Lung (tissue), 12 donors: Measurements from ENCODE around the gene PKIB. TPM values are rescaled to one million over a fixed set of nuclear protein-coding genes. Genes with fewer than 3 reads are reported as not detected.

ENCODE experiments used
- ATAC-seq: fragments of 200-7000 bp; cut with Tn5 transposase; one replicate; pipeline ENCODE4 v1.9.1; 2020; ENCODE audit warnings: moderate number of reproducible peaks; ENCODE audit not compliant: insufficient read depth, low FRiP score
- DNase-seq, 3 donors: peaks; one replicate each; pipeline ENCODE4 v3.0.0-alpha.2; 2013 to 2017
- H3K27ac ChIP-seq, 2 donors: one replicate each; pipeline ENCODE4 v1.5.1; 2013; ENCODE audit warnings: mild to moderate bottlenecking in 2 of 2, moderate library complexity in 2 of 2, control low read depth in 1 of 2, inconsistent platforms in 1 of 2, low read depth in 1 of 2, low read length in 1 of 2
- H3K27me3 ChIP-seq, 3 donors: one replicate each; pipeline ENCODE4 v1.5.1; 2013; ENCODE audit warnings: low read length in 2 of 3; ENCODE audit not compliant: control insufficient read depth in 3 of 3, insufficient read depth in 3 of 3
- H3K36me3 ChIP-seq, 4 donors: one replicate each; pipeline ENCODE4 v1.5.1; 2013; ENCODE audit warnings: low read length in 4 of 4, mild to moderate bottlenecking in 1 of 4, moderate library complexity in 1 of 4; ENCODE audit not compliant: control insufficient read depth in 4 of 4, insufficient read depth in 4 of 4
- H3K4me1 ChIP-seq, 5 donors: one replicate each; pipeline ENCODE4 v1.5.1; 2013; ENCODE audit warnings: low read length in 5 of 5, mild to moderate bottlenecking in 2 of 5, moderate library complexity in 1 of 5; ENCODE audit not compliant: control insufficient read depth in 5 of 5, insufficient read depth in 5 of 5
- H3K4me3 ChIP-seq: one replicate; pipeline ENCODE4 v1.5.1; 2013; ENCODE audit warnings: mild to moderate bottlenecking, control low read depth, moderate library complexity
- H3K9ac ChIP-seq, 2 donors: one replicate each; pipeline ENCODE4 v1.5.1; 2013; ENCODE audit warnings: low read length in 2 of 2, control low read depth in 1 of 2; ENCODE audit not compliant: insufficient read depth in 1 of 2
- H3K9me3 ChIP-seq, 4 donors: one replicate each; pipeline ENCODE4 v1.5.1; 2013; ENCODE audit warnings: low read length in 3 of 4, mild to moderate bottlenecking in 1 of 4, moderate library complexity in 1 of 4; ENCODE audit not compliant: control insufficient read depth in 4 of 4, insufficient read depth in 3 of 4
- WGBS, 2 donors: extraction: QIAGEN DNeasy Blood & Tissue Kit; methylation state at CpG; one replicate each; pipeline ENCODE4 v1.1.7; 2013; 5-methylcytosine and 5-hydroxymethylcytosine counted together
- polyA plus RNA-seq, 2 donors: library from polyadenylated mRNA; stranded (reverse); fragments of 200-250 nt; gene quantifications; one replicate each; pipeline ENCODE4 v1.2.1, GENCODE V29; 2013
- total RNA-seq, 2 donors: library from RNA; depleted of rRNA in 1 of 2; stranded (reverse); fragments of >200 nt in 1 of 2; gene quantifications; one replicate each; pipeline ENCODE4 v1.2.1, GENCODE V29; 2014 to 2021
- TF ChIP-seq, protein P1 (sequence below): IDR thresholded peaks from 2 replicates; pipeline ENCODE4 v1.5.1; 2012; ENCODE audit warnings: mild to moderate bottlenecking; ENCODE audit errors: control extremely low read depth, extremely low read depth
- donor health status: control.
- donor health status: control.
- donor health status: Bipolar disorder and iron deficiency.
- donor health status: healthy.
- donor health status: DM: yes; HTN: yes; CAD: no.

The PKIB gene
- total and polyA plus RNA-seq, 4 donors = 3.0 to 7.4 (median 4.9) TPM

GRCh38 chr6:122622479-122622878 lies 12.3 kb downstream of the PKIB start:
- ATAC-seq (no peak), DNase-seq (peak in 2 of 3 donors; percentile 19 to 25)
- no peaks in the 10 kb centered on the region for H3K4me1 ChIP-seq
- no peak overlapping the region for H3K27ac ChIP-seq
- no peaks in the 10 kb centered on the region for H3K9me3 ChIP-seq
- H3K9ac ChIP-seq = no peak overlapping the region
- TF ChIP-seq, protein P1, sequence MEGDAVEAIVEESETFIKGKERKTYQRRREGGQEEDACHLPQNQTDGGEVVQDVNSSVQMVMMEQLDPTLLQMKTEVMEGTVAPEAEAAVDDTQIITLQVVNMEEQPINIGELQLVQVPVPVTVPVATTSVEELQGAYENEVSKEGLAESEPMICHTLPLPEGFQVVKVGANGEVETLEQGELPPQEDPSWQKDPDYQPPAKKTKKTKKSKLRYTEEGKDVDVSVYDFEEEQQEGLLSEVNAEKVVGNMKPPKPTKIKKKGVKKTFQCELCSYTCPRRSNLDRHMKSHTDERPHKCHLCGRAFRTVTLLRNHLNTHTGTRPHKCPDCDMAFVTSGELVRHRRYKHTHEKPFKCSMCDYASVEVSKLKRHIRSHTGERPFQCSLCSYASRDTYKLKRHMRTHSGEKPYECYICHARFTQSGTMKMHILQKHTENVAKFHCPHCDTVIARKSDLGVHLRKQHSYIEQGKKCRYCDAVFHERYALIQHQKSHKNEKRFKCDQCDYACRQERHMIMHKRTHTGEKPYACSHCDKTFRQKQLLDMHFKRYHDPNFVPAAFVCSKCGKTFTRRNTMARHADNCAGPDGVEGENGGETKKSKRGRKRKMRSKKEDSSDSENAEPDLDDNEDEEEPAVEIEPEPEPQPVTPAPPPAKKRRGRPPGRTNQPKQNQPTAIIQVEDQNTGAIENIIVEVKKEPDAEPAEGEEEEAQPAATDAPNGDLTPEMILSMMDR = no peak
- peaks cover 0 to 11% (median 2%) of the 10 kb centered on the region in 3 donors for H3K27me3 ChIP-seq
- no peak overlapping the region for H3K4me3 ChIP-seq
- 39 to 66% methylated on average over 4 of the region's 4 CpGs for WGBS, 2 donors
- no peaks in the 10 kb centered on the region for H3K36me3 ChIP-seq

DNA sequence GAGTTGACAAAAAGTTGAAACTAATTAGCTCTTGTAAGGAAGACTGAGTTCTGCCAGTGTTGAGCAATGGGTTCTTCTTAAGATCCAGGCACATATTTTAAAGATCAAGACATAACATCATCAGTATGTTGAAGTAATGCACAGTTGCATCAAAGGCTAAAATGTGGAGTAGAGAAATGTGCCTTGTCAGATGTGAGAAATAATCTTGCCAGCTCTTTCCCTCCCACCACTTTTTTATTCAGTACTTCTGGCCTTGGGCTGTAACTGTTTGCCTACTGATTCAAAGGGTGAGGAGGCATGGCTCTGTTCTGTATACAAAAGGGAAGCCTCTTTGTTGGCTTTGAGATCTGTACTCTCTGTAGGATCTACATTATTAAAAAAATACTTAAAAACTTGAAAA lies 13.1 kb downstream of the PKIB start:
- Histone ChIP-seq H3K27ac (no peak overlapping the region), H3K9ac (no peak overlapping the region), H3K4me1 (no peaks in the 10 kb centered on the region), H3K36me3 (no peaks in the 10 kb centered on the region), H3K4me3 (no peak overlapping the region), H3K27me3 (peaks cover 0 to 11% (median 2%) of the 10 kb centered on the region in 3 donors), H3K9me3 (no peaks in the 10 kb centered on the region)
- DNase-seq (no peak), ATAC-seq (no peak)
- TF ChIP-seq, protein P1 = no peak

GRCh38 chr6:122624853-122625252 lies 14.6 kb downstream of the PKIB start:
- WGBS, 2 donors = 86 to 92% methylated on average over 2 of the region's 2 CpGs
- TF ChIP-seq, protein P1 = no peak
- Histone ChIP-seq H3K27ac (no peak overlapping the region), H3K4me1 (no peaks in the 10 kb centered on the region), H3K4me3 (no peak overlapping the region), H3K36me3 (no peaks in the 10 kb centered on the region), H3K9ac (no peak overlapping the region), H3K27me3 (peaks cover 0 to 7% (median 0%) of the 10 kb centered on the region in 3 donors), H3K9me3 (no peaks in the 10 kb centered on the region)
- no peak for ATAC-seq
- DNase-seq = no peak

GRCh38 chr6:122628714-122629113 lies 18.5 kb downstream of the PKIB start:
- Histone ChIP-seq H3K9me3 (no peaks in the 10 kb centered on the region), H3K27ac (no peak overlapping the region), H3K9ac (no peak overlapping the region), H3K4me1 (no peaks in the 10 kb centered on the region), H3K27me3 (no peaks in the 10 kb centered on the region), H3K36me3 (no peaks in the 10 kb centered on the region), H3K4me3 (no peak overlapping the region)
- ATAC-seq = no peak
- TF ChIP-seq, protein P1 = no peak
- WGBS, 2 donors = 77 to 86% methylated on average over 1 of the region's 1 CpG
- DNase-seq = no peak
